ENCODE data around the gene SFTPD. TPM values are rescaled to one million over a fixed set of nuclear protein-coding genes. Genes with fewer than 3 reads are reported as not detected.
A peak's percentile ranks its signal among the peaks of the same experiment; 100 is the strongest.
"Not testable (repeated sequence)": the region's sequence is repeated elsewhere in the genome, so short reads cannot be mapped to it uniquely, and the experiment has no call there.

Gene SFTPD
- total RNA-seq, 1 donor from 2014 or later: 2.0 TPM

- no peak for ATAC-seq
Observed at GRCh38 chr10:79925614-79926013, 23.3 kb downstream of the SFTPD start.

- ATAC-seq: no peak
Observed at GRCh38 chr10:79923669-79924068, 25.2 kb downstream of the SFTPD start.

GRCh38 chr10:79923145-79923544 lies 25.8 kb downstream of the SFTPD start:
- ATAC-seq: no peak

GRCh38 chr10:79922011-79922412 lies 26.9 kb downstream of the SFTPD start:
- ATAC-seq: peak; percentile 29

GRCh38 chr10:79915838-79916237 lies 33.1 kb downstream of the SFTPD start:
- ATAC-seq: not testable (repeated sequence)

- not testable (repeated sequence) for ATAC-seq
Observed at GRCh38 chr10:79914512-79914911, 34.4 kb downstream of the SFTPD start.

GRCh38 chr10:79910836-79911235 lies 38.1 kb downstream of the SFTPD start:
- ATAC-seq: no peak

- no peak for ATAC-seq
Observed at GRCh38 chr10:79910344-79910743, 38.6 kb downstream of the SFTPD start.

GRCh38 chr10:79905322-79906314 lies 43.3 kb downstream of the SFTPD start:
- no peak for ATAC-seq

- peak; percentile 74 for ATAC-seq
Observed at GRCh38 chr10:79904671-79905321, 44.1 kb downstream of the SFTPD start.

GRCh38 chr10:79901571-79901970 lies 47.3 kb downstream of the SFTPD start:
- ATAC-seq: not testable (repeated sequence)

GRCh38 chr10:79898597-79899325 lies 50.1 kb downstream of the SFTPD start:
- ATAC-seq: no peak

- ATAC-seq: not testable (repeated sequence)
Observed at GRCh38 chr10:79892896-79893295, 56.0 kb downstream of the SFTPD start.

GRCh38 chr10:79890469-79890868 lies 58.4 kb downstream of the SFTPD start:
- ATAC-seq: no peak

- ATAC-seq: not testable (repeated sequence)
Observed at GRCh38 chr10:79888984-79889383, 59.9 kb downstream of the SFTPD start.

Other genes starting within 250 kb of the SFTPD start
- gene NUTM2B, start 245.9 kb downstream of the SFTPD start, total RNA-seq: 0.24 TPM
- gene NUTM2E, start 122.4 kb downstream of the SFTPD start, total RNA-seq: not detected
- gene TMEM254, start 129.6 kb upstream of the SFTPD start, total RNA-seq: 46.8 TPM
- gene PLAC9, start 183.6 kb upstream of the SFTPD start, total RNA-seq: 5.0 TPM

Measured in esophagus mucosa (tissue), 1 donor.